ENCODE measurements around the gene CCDC7.
"Not testable (repeated sequence)": the region's sequence is repeated elsewhere in the genome, so short reads cannot be mapped to it uniquely, and the experiment has no call there.

The CCDC7 gene

GRCh38 chr10:32445740-32446535 lies at the start of gene CCDC7:
Gene CCDC7, plus strand, starts transcription at chr10:32446140. Its CDS starts 5,503 bp downstream, at chr10:32451643.
- peak; percentile 91 for DNase-seq (ENCODE audit: low read depth, low spot score)

DNA sequence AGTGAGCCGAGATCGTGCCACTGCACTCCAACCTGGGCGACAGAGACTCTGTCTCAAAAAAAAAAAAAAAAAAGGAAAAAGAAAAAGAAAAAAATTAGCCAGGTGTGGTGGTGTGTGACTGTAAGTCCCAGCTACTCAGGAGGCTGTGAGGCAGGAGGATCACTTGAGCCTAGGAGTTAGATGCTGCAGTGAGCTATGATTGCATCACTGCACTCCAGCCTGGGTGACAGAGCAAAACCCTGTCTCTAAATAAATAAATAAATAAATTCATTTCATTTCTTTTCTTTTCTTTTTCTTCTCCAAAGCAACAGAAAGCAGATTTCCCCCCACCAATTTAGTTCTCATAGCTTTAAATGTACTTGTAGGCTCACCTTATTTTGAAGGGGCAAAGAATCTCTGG lies 48.8 kb upstream of the CCDC7 start:
- not testable (repeated sequence) for DNase-seq (ENCODE audit: low read depth, low spot score)

DNA sequence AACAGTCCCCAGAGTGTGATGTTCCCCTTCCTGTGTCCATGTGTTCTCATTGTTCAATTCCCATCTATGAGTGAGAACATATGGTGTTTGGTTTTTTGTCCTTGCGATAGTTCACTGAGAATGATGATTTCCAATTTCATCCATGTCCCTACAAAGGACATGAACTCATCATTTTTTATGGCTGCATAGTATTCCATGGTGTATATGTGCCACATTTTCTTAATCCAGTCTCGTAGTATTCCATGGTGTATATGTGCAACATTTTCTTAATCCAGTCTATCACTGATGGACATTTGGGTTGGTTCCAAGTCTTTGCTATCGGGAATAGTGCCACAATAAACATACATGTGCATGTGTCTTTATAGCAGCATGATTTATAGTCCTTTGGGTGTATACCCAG lies 46.2 kb upstream of the CCDC7 start:
- DNase-seq (ENCODE audit: low read depth, low spot score): not testable (repeated sequence)

DNA sequence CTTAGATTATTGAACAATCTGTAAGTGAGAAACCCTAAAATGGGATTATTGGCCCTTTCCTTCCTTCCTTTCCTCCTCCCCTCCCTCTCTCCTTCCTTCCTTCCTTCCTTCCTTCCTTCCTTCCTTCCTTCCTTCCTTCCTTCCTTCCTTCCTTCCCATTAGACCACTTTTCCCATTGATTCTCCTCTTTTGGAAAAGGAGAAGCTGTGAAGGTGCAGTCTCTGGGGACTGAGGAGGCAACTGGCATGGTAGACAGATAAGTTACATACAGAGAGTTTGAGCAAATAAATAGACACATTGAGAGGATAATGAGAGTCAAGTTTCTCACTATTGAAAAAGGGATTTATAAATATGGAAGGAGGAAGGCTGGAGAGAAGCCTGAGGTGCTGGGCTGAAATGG lies 45.0 kb upstream of the CCDC7 start:
- no peak for DNase-seq (ENCODE audit: low read depth, low spot score)

- no peak for DNase-seq (ENCODE audit: low read depth, low spot score)
These were observed 43.4 kb upstream of the CCDC7 start for GRCh38 chr10:32402499-32402898.

GRCh38 chr10:32403091-32403490 lies 42.8 kb upstream of the CCDC7 start:
- DNase-seq (ENCODE audit: low read depth, low spot score): no peak

- no peak for DNase-seq (ENCODE audit: low read depth, low spot score)
These were observed 37.2 kb upstream of the CCDC7 start for GRCh38 chr10:32408690-32409089.

DNA sequence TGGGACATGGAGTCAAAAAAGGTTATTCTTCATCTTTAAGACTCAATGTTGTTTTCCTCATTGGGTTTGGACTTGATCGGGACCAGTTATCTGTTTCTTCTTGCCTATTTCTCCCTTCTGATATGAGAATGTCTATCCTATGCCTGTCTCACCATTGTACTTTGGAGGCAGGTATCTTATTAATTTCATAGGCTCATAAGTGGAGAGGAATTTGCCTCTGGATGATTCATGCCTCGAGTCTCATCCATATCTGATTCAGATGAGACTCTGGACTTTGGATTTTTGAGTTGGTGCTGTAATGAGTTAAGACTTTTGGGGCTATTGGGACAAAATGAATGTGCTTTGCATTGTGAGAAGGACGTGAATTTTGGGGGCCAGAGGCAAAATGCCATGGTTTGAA lies 36.2 kb upstream of the CCDC7 start:
- no peak for DNase-seq (ENCODE audit: low read depth, low spot score)

DNA sequence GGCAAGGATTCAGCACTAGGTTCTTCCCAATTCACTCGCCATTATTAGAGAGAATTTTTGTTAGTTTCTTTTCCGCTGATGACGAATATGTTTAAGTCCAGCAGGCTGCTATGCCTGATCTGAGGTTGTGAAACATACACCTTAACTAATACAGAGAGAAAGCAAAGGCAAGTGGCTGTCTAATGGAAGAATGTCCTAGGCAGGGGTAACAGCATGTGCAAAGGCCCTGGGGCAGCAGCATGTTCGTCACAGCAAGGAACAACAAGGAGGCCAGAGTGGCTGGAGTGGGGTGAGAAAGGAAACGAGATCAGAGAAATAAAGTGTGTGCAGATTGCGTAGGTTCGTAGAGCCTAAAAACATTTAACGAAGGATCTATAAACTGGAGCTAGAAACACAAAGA lies 35.4 kb upstream of the CCDC7 start:
- no peak for DNase-seq (ENCODE audit: low read depth, low spot score)

DNA sequence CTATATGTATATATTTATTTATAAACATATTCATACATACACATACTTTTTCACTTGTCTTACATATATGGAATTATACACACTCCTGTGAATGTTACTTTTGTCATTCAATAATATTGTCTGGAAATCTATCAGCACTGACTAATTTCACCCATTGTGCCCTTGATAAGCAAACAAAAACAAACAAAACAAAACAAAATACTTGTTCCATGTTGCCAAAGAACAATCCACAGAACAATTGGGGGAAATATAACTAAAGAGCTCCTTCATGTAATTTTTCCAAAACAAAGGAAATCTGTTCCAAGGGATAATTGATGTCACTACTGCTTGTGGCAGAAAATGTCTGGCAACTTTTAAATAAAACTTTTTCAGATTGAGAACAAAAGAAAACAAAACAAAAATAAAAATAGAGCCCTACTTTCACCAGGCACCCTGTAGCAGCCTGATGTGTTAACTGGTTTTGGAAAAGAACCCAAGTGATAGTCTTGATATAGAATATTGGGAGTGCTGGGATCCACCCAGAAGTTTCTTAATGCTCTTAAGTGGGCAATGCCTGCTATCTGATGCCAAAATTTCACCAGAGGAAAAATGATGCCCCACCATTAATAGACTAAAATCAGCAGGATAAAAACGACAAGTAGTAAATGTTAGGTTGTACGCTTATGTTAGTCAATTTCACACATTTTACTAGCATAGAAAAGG lies 34.0 kb upstream of the CCDC7 start:
- no peak for DNase-seq (ENCODE audit: low read depth, low spot score)

DNA sequence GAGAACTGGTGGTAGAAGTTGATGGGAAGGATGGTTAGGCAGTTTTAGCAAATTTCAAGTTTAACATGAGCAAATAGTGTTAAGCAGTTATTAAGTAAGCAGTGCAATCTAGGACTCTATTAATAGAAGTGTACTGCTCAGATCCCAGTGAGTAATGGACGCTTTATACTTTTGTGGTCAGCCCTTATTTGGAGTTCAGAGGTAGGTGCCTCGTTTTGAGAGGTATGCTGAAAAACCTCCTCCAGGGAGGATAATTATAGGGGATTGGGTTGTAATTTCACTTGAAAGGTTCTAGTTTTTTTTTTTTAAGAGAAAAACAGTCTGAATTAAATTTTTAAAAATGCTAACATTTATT lies 33.5 kb upstream of the CCDC7 start:
- DNase-seq (ENCODE audit: low read depth, low spot score): no peak

DNA sequence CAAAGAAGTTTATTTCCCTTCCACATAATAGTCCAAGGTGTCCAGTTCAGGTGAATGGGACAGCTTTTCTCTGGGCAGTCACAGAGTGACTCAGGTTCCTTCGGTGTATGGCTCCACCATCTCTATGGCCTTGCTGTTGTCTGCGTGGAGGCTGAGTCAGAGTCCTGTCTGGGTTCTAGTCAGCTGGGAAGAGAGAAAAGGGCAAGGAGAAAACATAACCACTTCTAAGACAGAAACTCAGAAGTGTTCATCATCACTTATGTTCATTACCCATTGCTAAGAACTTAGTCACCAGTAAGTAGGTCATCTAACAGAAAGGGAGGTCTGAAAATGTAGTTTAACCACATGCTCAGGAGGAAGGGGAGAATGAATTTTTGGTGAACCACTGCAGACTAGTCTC lies 32.4 kb upstream of the CCDC7 start:
- DNase-seq (ENCODE audit: low read depth, low spot score): no peak

- DNase-seq (ENCODE audit: low read depth, low spot score): no peak
These were observed 30.6 kb upstream of the CCDC7 start for GRCh38 chr10:32415361-32415760.

GRCh38 chr10:32417911-32418547 lies 27.9 kb upstream of the CCDC7 start:
- no peak for DNase-seq (ENCODE audit: low read depth, low spot score)

GRCh38 chr10:32418572-32418971 lies 27.4 kb upstream of the CCDC7 start:
- DNase-seq (ENCODE audit: low read depth, low spot score): no peak

GRCh38 chr10:32419615-32420014 lies 26.3 kb upstream of the CCDC7 start:
- no peak for DNase-seq (ENCODE audit: low read depth, low spot score)

GRCh38 chr10:32426186-32426585 lies 19.8 kb upstream of the CCDC7 start:
- no peak for DNase-seq (ENCODE audit: low read depth, low spot score)

- no peak for DNase-seq (ENCODE audit: low read depth, low spot score)
These were observed 12.4 kb upstream of the CCDC7 start for GRCh38 chr10:32433542-32433941.

DNA sequence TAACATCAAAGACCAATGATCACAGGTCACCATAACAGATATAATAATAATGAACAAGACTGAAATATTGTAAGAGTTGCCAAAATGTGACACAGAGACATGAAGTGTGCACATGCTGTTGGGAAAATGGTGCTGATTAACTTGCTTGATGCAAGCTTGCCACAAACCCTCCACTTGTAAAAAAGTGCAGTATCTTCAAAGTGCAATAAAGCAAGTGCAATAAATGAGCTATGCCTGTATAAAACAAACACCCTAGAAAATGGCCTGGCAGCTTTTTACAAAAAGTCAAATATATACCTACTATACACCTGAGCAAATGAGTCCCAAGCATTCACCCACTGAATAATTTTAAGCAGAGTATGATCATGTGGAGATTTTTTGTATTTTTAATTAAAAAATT lies 9.7 kb upstream of the CCDC7 start:
- no peak for DNase-seq (ENCODE audit: low read depth, low spot score)

DNA sequence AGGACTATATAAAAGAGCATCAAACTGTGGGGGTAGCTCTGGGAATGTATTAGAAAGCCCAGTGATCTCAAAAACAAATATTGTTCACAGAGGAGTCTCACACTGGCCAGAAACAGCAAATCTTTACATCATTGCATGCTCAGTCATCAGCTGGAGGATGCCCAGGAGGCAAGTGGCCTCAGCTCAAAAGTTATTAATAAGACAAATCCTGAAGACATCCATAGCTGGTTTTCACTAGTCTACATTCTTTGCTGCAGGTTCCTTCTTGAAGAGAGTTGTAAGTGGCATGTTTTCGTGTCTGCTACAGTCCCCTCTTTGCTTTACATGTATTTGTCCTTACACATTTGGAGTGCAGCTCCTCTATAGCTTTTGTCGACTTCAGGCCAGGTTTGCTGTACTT lies 8.6 kb upstream of the CCDC7 start:
- DNase-seq (ENCODE audit: low read depth, low spot score): no peak

- DNase-seq (ENCODE audit: low read depth, low spot score): no peak
These were observed 904 bp upstream of the CCDC7 start for GRCh38 chr10:32445036-32445435.

- no peak for DNase-seq (ENCODE audit: low read depth, low spot score)
These were observed 831 bp downstream of the CCDC7 start for GRCh38 chr10:32446536-32447406.

All from ELF-1 (cell line).